ENCODE results near the gene AGT. TPM values are rescaled to one million over a fixed set of nuclear protein-coding genes. Genes with fewer than 3 reads are reported as not detected.
A peak's percentile ranks its signal among the peaks of the same experiment; 100 is the strongest.

AGT gene
- total and polyA plus RNA-seq, 2 donors from 2014 or later, result 30.1 to 65.1 TPM

- FAIRE-seq (no peak), DNase-seq (no peak)
- Histone ChIP-seq H3K27me3 (ENCODE audit: control insufficient read depth, insufficient read depth, low read length) (no peaks in the 10 kb centered on the region), H3K4me3 (ENCODE audit: low read length in 3 of 3) (no peak overlapping the region), H3K9me3 (ENCODE audit: control insufficient read depth in 2 of 3, insufficient read depth in 1 of 3, low read length in 3 of 3) (no peaks in the 10 kb centered on the region), H3K36me3 (ENCODE audit: control insufficient read depth in 2 of 3, insufficient read depth in 3 of 3, low read length in 3 of 3) (no peaks in the 10 kb centered on the region), H3K27ac (ENCODE audit: low read depth in 2 of 2, low read length in 2 of 2) (no peak overlapping the region), H3K4me1 (ENCODE audit: control insufficient read depth in 2 of 3, insufficient read depth in 2 of 3, low read depth in 1 of 3, low read length in 3 of 3) (no peaks in the 10 kb centered on the region), H3K9ac (ENCODE audit: low read length in 3 of 3) (no peak overlapping the region)
- no peak for TF ChIP-seq CTCF (IDR thresholded peaks at IDR 0.05; ENCODE audit: borderline replicate concordance, extremely low read depth, insufficient read depth)
- intact Hi-C loops (cut with DNase I), result no loop called here
These were observed 44.2 kb upstream of the AGT start for GRCh38 chr1:230757856-230758708.

- no peak for DNase-seq
- Histone ChIP-seq H3K4me1 (ENCODE audit: control insufficient read depth in 2 of 3, insufficient read depth in 2 of 3, low read depth in 1 of 3, low read length in 3 of 3) (peaks cover 0 to 3% (median 2%) of the 10 kb centered on the region in 3 donors), H3K27me3 (ENCODE audit: control insufficient read depth, insufficient read depth, low read length) (no peaks in the 10 kb centered on the region), H3K36me3 (ENCODE audit: control insufficient read depth in 2 of 3, insufficient read depth in 3 of 3, low read length in 3 of 3) (no peaks in the 10 kb centered on the region), H3K4me3 (ENCODE audit: low read length in 3 of 3) (no peak overlapping the region), H3K9me3 (ENCODE audit: control insufficient read depth in 2 of 3, insufficient read depth in 1 of 3, low read length in 3 of 3) (no peaks in the 10 kb centered on the region), H3K27ac (ENCODE audit: low read depth in 2 of 2, low read length in 2 of 2) (no peak overlapping the region), H3K9ac (ENCODE audit: low read length in 3 of 3) (no peak overlapping the region)
- FAIRE-seq, result no peak
- no peak for TF ChIP-seq CTCF (IDR thresholded peaks at IDR 0.05; ENCODE audit: borderline replicate concordance, extremely low read depth, insufficient read depth)
- intact Hi-C loops (cut with DNase I), result no loop called here
These were observed 40.9 kb upstream of the AGT start for GRCh38 chr1:230754796-230755195.

GRCh38 chr1:230753586-230754251, 39.8 kb upstream of the AGT start:
- Histone ChIP-seq H3K4me1 (ENCODE audit: control insufficient read depth in 2 of 3, insufficient read depth in 2 of 3, low read depth in 1 of 3, low read length in 3 of 3) (peaks cover 0 to 3% (median 2%) of the 10 kb centered on the region in 3 donors), H3K27me3 (ENCODE audit: control insufficient read depth, insufficient read depth, low read length) (no peaks in the 10 kb centered on the region), H3K9ac (ENCODE audit: low read length in 3 of 3) (no peak overlapping the region), H3K27ac (ENCODE audit: low read depth in 2 of 2, low read length in 2 of 2) (no peak overlapping the region), H3K4me3 (ENCODE audit: low read length in 3 of 3) (no peak overlapping the region), H3K36me3 (ENCODE audit: control insufficient read depth in 2 of 3, insufficient read depth in 3 of 3, low read length in 3 of 3) (no peaks in the 10 kb centered on the region), H3K9me3 (ENCODE audit: control insufficient read depth in 2 of 3, insufficient read depth in 1 of 3, low read length in 3 of 3) (no peaks in the 10 kb centered on the region)
- intact Hi-C loops (cut with DNase I), result no loop called here
- no peak for TF ChIP-seq CTCF (IDR thresholded peaks at IDR 0.05; ENCODE audit: borderline replicate concordance, extremely low read depth, insufficient read depth)
- no peak for FAIRE-seq
- DNase-seq, result peak in 4 of 5 donors; percentile 66 to 83 (median 78)
